Stimulated activated CD4-positive, alpha-beta T cell treated with anti-CD3 and anti-CD28 coated beads, Interleukin-2, amount 100 ng/mL, for 48 hours (primary cell): ENCODE results near the gene TXN2.

ENCODE experiments used
- DNase-seq, 2 donors: peaks; one replicate each; pipeline ENCODE4 v3.0.0-alpha.2; 2020

The TXN2 gene

GRCh38 chr22:36480941-36481392, 473 bp downstream of the TXN2 start:
- DNase-seq: no peak

- DNase-seq: no peak
Observed at GRCh38 chr22:36478966-36479365, 2.5 kb downstream of the TXN2 start.

- DNase-seq: no peak
Observed at GRCh38 chr22:36475341-36475740, 6.1 kb downstream of the TXN2 start.

- no peak for DNase-seq
Observed at GRCh38 chr22:36472689-36473088, 8.8 kb downstream of the TXN2 start.

- DNase-seq: no peak
Observed at GRCh38 chr22:36471341-36471821, 10.1 kb downstream of the TXN2 start.

GRCh38 chr22:36470994-36471331, 10.5 kb downstream of the TXN2 start:
- no peak for DNase-seq

- peak; percentile 71 for DNase-seq
Observed at GRCh38 chr22:36470162-36470993, 11.1 kb downstream of the TXN2 start.

- no peak for DNase-seq
Observed at GRCh38 chr22:36469094-36469710, 12.2 kb downstream of the TXN2 start.

GRCh38 chr22:36467946-36468345, 13.5 kb downstream of the TXN2 start:
- no peak for DNase-seq

GRCh38 chr22:36467042-36467810, 14.2 kb downstream of the TXN2 start:
- DNase-seq: no peak

GRCh38 chr22:36466258-36466657, 15.2 kb downstream of the TXN2 start:
- DNase-seq: no peak

- no peak for DNase-seq
Observed at GRCh38 chr22:36465232-36466021, 16.0 kb downstream of the TXN2 start.

- DNase-seq: no peak
Observed at GRCh38 chr22:36464715-36465231, 16.7 kb downstream of the TXN2 start.

- no peak for DNase-seq
Observed at GRCh38 chr22:36463783-36464184, 17.7 kb downstream of the TXN2 start.

- no peak for DNase-seq
Observed at GRCh38 chr22:36461665-36462649, 19.5 kb downstream of the TXN2 start.

- DNase-seq: no peak
Observed at GRCh38 chr22:36460202-36460601, 21.2 kb downstream of the TXN2 start.

- no peak for DNase-seq
Observed at GRCh38 chr22:36457688-36458450, 23.6 kb downstream of the TXN2 start.

GRCh38 chr22:36456464-36456845, 25.0 kb downstream of the TXN2 start:
- DNase-seq: no peak

- no peak for DNase-seq
Observed at GRCh38 chr22:36455571-36456463, 25.6 kb downstream of the TXN2 start.
